GM18873 (cell line): ENCODE data around the gene RRAS2.
"Not testable (repeated sequence)": the region's sequence is repeated elsewhere in the genome, so short reads cannot be mapped to it uniquely, and the experiment has no call there.

Experiments
- ATAC-seq: cut with Tn5 transposase; IDR thresholded peaks from one replicate; pipeline ENCODE4 v1.9.1; 2021; ENCODE audit warnings: mild to moderate bottlenecking, moderate library complexity, moderate number of reproducible peaks; ENCODE audit not compliant: unreplicated experiment, low FRiP score

The RRAS2 gene

GRCh38 chr11:14358729-14359439 lies at the start of gene RRAS2:
TSS of gene RRAS2 (minus strand) at chr11:14359183. CDS start at chr11:14358870, 313 bp downstream.
- peak; percentile 69 for ATAC-seq

- no peak for ATAC-seq
Measured at GRCh38 chr11:14408612-14409011, 49.6 kb upstream of the RRAS2 start.

DNA sequence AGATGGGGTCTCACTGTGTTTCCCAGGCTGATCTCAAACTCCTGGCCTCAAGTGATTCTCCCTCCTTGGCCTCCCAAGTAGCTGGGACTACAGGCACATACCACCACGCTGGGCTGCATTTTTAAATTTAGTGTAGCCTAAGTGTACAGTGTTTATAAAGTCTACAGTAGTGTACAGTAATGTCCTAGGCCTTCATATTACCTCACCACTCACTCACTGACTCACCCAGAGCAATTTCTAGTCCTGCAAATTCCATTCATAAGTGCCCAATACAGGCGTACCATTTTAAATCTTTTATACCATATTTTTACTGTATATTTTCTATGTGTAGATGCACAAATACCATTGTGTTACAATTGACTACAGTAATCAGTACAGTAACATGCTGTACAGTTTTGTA lies 47.1 kb upstream of the RRAS2 start:
- not testable (repeated sequence) for ATAC-seq

GRCh38 chr11:14403528-14403927 lies 44.5 kb upstream of the RRAS2 start:
- not testable (repeated sequence) for ATAC-seq

- no peak for ATAC-seq
Measured at GRCh38 chr11:14399087-14399486, 40.1 kb upstream of the RRAS2 start.

DNA sequence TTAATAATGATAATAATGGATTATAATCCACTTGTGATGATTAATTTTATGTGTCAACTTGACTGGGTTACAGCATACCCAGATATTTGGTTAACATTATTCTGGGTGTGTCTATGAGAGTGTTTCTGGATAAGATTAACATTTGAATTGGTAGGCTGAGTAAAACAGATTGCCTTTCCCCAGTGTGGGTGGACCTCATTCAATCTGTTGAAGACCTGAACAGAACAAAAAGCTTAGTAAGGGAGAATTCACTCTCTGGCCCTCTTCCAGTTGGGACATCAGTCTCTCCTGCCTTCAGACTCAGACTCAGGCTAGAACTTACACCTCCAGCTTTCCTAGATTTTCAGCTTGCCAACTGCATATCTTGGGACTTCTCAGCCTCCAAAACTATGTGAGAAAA lies 37.3 kb upstream of the RRAS2 start:
- ATAC-seq = no peak

DNA sequence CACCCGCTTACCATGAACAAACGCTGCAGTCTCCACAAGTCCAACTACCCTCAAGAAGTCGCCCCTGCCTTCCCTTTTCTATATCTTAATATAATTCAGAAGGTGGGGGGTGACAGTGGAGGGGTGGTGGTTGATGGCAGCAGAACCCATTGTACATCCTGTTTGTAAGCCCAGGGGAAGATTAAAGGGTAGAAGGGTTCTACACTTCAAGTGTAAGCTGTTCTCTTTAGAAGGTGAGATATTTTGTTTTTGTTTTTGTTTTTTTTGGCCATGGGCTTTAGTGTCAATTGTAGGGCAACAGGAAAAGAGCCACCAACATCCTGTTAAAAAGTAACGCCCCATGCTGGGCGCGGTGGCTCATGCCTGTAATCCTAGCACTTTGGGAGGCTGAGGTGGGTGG lies 34.9 kb upstream of the RRAS2 start:
- ATAC-seq = no peak

DNA sequence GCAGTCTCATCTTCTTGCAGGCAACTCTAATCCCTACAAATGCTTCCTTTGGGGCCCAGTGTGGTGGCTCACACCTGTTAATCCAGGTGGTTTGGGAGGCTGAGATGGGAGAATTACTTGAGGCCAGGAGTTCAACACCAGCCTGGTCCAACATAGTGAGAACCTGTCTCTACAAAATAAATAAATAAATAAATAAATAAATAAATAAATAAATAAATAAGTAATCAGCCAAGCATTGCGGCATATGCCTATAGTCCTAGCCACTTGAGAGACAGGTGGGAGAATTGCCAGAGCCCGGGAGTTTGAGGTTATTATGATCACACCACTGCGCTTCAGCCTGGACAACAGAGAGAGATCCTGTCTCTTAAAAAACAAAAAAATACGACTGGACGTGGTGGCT lies 34.1 kb upstream of the RRAS2 start:
- no peak for ATAC-seq

DNA sequence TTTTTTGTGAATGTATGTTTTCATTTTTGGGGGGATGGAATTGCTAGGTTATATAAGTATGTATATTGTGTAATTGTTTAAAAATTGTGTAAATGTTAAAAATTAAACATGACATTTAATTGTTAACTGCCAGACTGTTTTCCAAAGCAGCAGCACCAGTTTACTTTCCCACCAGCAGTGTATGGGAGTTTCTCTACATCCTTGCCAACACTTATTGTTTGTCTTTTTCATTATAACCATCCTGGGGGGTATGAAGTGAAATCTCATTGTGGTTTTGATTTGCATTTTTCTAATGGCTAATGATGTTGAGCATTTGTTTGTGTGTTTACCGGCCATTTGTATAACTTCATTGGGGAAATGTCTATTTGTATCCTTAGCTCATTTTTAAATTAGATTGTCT lies 31.7 kb upstream of the RRAS2 start:
- ATAC-seq = no peak

DNA sequence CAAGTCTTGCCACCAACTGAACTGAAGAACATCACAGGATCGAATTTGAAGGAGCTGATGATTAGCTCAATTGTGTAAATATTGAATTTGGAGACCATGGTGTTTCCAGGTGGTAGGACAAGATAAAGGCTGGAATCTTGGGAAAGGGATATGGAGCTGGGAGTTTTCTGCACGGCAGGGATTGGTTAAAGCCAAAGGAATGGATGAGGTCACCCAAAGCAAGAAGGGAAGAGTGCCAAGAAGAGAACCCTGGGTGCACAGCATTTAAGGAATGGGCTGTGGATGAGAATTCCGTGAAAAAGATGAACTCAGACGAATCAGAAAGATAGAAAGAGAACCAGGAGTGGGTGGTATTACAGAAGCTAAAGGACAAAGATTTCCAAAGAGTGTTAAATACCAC lies 29.4 kb upstream of the RRAS2 start:
- ATAC-seq = no peak

GRCh38 chr11:14386895-14387480 lies 28.0 kb upstream of the RRAS2 start:
- no peak for ATAC-seq

DNA sequence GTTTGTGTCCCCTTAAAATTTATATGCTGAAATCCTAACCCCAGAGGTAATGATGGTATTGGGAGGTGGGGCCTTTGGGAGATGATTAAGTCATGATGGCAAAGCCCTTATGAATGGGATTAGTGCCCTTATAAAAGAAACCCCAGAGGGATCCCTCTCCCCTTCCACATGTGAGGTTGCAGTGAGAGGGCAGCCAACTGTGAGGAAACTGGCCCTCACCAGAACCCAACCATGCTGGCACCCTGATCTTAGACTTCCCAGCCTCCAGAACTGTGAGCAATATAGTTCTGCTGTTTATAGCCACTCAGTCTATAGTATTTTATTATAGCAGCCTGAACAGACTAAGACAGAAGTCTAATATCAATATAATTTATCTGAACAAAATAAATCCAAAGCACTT lies 27.1 kb upstream of the RRAS2 start:
- no peak for ATAC-seq

- no peak for ATAC-seq
Measured at GRCh38 chr11:14384338-14384737, 25.4 kb upstream of the RRAS2 start.

DNA sequence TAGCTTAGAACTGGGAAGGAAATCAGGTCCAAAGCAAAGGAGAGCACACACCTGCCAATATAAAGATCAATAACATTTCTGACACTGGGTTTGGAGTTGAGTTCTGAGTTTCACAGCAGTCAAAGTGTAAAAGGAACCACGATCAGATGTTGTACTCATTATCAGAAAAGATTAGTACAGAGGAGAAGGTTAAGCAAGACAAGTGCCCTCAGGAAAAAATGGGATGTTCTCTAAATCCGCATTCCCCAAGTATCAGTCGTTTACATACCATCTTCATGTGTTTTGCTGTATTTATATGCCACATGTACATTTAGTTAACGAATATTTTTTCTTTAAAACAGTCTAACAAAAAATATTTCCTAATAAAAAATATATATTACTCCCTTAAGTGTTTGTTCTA lies 23.0 kb upstream of the RRAS2 start:
- no peak for ATAC-seq

DNA sequence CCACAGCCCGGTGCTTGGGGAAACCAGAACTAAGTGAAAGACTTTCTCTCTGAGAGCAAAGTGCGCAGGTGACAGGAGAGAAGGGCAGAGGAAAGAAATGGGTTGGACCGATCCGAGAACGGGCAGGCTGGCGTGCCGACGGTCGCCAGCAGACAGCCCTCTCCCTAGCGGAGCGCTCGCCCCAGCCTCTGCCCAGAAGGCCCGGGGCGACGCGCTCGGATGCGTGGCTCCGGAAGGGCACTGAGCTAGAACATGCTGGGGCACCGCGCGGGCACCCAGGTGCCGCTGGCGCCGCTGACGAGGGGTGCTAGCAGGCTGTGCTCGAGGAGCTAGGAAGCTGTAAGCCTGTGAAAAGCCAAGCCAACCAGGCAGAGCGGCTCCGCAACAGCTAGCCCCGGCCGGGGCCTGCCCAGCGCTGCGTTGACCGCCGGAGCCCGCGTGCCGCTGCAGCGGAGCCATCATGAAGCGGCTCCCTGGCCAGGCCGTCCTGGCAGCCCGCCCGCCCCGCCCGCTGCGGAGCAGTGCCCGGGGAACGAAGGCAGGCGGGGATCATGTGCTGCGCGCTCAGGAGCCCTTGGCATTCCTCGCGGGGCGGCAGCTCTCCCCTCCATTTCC lies 22.1 kb upstream of the RRAS2 start:
- ATAC-seq = peak; percentile 71

DNA sequence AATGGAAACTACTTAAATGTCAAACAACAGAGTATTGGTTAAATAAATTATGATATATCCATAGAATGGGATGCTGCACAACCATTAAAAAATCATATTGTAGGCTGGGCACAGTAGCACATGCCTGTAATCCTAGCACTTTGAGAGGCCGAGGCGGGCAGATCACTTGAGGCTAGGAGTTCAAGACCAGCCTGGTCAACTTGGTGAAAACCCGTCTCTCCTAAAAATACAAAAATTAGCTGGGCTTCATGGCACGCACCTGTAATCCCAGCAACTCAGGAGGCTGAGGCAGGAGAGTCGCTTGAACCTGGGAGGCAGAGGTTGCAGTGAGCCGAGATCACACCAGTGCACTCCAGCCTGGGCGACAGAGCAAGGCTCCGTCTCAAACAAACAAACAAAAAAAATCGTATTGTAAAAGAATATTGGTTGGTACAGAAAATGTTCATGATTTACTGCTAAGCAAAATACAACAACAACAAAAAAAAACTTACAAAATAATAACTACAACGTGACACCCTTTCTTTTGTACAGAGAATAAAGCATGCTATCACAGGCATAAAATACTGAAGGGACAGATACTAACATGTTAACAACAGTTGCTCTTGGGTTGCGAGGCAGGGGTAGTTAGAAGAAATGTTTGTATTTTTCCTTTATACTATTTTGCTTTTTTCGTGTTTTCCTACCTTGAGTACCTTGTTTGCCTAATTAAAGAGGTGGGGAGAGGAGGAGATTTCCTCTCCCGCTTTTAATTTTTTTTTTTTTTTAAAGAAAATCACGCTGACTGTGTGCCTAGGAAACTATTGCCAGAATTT lies 21.3 kb upstream of the RRAS2 start:
- no peak for ATAC-seq

DNA sequence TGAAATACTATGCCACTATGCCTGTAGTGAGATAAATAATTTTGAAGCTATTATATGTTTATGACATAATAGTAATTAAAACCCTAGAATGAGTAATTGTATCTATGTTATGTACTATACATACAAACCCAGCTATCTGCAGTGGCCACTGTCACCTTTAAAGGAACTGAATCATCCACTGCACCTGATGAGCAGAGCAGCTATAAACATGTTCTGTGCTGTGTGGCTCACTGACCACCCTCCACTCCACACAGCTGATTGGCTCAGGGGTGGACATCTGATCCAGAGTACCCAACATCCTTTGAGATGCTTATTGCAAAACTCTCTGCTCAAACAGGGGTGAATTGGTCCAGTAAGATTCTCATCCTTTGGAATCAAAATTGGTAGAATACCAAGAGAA lies 19.2 kb upstream of the RRAS2 start:
- ATAC-seq = no peak

DNA sequence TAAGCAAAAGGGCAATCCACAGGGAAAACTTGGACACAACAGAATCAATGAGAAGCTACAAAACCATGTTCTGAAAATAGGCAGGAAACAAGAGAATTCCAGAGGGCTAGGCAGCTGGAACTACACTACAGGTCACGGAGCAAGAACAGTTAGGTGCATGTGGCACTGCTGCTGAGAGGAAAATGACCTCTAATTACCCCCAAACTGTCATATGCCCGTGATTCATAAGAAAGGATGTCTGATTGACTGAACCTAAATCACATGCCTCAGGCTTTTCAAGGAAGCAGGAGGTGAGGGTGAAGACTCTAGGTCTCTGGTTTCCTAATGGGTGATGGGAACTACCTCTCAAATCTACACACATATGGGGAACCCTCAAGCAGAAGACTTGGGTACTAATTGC lies 17.9 kb upstream of the RRAS2 start:
- ATAC-seq = no peak

DNA sequence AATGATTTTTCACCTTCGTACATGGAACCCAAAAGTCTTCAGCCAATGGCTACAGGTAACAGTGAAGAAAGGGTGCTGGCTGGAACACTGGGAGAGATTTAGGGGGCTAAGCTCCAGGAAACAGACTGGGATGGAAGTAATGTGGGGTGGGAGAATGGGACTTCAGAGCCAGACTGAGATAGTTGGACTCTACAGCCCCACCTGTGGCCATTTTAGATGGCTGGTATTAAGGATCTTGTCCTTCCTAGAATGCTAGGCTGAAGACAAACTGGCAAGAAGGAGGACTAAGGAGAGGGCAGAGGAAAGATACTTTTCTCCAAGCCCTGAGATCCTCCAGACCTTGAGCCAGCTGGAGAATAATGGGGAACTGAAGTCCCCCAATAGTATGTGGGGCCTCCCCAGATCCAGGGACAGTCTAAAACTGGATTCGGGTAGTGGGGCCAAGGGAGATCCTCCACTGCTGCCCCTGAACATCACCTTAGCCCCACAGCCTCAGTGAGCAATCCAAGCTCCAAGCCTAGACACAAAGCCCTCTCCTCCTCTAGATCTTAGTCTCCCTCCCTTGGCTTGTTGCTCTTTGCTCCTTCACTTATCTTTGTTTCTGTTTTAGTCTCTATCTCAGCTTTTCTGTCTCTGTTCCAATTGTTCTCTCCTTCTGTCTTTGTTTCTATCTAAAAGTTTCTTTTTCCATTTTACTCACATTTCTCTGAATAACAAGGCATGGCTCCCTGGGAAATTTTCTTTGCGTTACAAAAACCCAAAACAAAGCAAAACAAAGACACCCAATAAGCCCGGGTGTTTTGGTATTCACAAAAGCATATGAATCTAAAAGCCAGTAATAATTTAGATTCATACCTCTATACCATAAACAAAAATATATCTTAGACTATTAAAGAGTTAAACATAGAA lies 16.2 kb upstream of the RRAS2 start:
- ATAC-seq = no peak
